Measurements from ENCODE around the gene MAGEA9B.

GRCh38 chrX:149540621-149541520 is 46.4 kb downstream of the MAGEA9B start, which contains the start of gene EOLA1:
- TF ChIP-seq CTCF (IDR thresholded peaks at IDR 0.05) (no peak), POLR2A (IDR thresholded peaks at IDR 0.05) (peak; percentile 68 to 82)
